ENCODE data around the gene KBTBD2.

The KBTBD2 gene

DNA sequence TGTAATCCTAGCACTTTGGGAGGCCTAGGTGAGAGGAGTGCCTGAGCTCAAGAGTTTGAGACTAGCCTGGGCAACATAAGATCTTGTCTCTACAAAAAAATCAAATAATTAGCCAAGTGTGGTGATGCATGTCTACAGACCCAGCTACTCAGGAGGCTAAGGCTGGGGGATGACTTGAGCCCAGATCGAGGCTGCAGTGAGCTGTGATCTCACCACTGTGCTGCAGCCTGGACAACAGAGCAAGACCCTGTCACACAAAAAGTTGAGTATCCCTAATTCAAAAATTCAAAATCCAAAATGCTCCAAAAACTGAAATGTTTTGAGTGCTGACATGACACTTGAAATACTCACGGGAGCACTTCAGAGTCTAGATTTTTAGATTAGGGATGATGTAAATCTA lies 19.1 kb downstream of the KBTBD2 start:
- H3K79me2 ChIP-seq (ENCODE audit: insufficient read depth, low read depth): peaks cover 23% of the 10 kb centered on the region; the same call in 1 of the 2 replicates
- no peak overlapping the region for H3K27ac ChIP-seq
- peaks cover 16% of the 10 kb centered on the region for H3K4me1 ChIP-seq (ENCODE audit: low read depth, poor library complexity, severe bottlenecking)
- H3K9ac ChIP-seq: no peak overlapping the region
- no peak overlapping the region for H3K4me3 ChIP-seq (IDR thresholded peaks at IDR 0.05; ENCODE audit: insufficient read depth, low read depth, low read length)
- H3K4me2 ChIP-seq: no peak overlapping the region; the same call in 1 of the 2 replicates
- TF ChIP-seq, protein P1, sequence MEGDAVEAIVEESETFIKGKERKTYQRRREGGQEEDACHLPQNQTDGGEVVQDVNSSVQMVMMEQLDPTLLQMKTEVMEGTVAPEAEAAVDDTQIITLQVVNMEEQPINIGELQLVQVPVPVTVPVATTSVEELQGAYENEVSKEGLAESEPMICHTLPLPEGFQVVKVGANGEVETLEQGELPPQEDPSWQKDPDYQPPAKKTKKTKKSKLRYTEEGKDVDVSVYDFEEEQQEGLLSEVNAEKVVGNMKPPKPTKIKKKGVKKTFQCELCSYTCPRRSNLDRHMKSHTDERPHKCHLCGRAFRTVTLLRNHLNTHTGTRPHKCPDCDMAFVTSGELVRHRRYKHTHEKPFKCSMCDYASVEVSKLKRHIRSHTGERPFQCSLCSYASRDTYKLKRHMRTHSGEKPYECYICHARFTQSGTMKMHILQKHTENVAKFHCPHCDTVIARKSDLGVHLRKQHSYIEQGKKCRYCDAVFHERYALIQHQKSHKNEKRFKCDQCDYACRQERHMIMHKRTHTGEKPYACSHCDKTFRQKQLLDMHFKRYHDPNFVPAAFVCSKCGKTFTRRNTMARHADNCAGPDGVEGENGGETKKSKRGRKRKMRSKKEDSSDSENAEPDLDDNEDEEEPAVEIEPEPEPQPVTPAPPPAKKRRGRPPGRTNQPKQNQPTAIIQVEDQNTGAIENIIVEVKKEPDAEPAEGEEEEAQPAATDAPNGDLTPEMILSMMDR (conservative IDR thresholded peaks at IDR 0.05; ENCODE audit: low read depth, low read length): no peak
- H2AFZ ChIP-seq (ENCODE audit: low read depth): no peak overlapping the region
- H3K36me3 ChIP-seq (ENCODE audit: insufficient read depth): peaks cover 17% of the 10 kb centered on the region; the same call in 1 of the 2 replicates
- H3K27me3 ChIP-seq (ENCODE audit: insufficient read depth, low read depth): no peaks in the 10 kb centered on the region
- peaks cover 10% of the 10 kb centered on the region; the same call in 1 of the 2 replicates for H4K20me1 ChIP-seq (ENCODE audit: insufficient read depth)

DNA sequence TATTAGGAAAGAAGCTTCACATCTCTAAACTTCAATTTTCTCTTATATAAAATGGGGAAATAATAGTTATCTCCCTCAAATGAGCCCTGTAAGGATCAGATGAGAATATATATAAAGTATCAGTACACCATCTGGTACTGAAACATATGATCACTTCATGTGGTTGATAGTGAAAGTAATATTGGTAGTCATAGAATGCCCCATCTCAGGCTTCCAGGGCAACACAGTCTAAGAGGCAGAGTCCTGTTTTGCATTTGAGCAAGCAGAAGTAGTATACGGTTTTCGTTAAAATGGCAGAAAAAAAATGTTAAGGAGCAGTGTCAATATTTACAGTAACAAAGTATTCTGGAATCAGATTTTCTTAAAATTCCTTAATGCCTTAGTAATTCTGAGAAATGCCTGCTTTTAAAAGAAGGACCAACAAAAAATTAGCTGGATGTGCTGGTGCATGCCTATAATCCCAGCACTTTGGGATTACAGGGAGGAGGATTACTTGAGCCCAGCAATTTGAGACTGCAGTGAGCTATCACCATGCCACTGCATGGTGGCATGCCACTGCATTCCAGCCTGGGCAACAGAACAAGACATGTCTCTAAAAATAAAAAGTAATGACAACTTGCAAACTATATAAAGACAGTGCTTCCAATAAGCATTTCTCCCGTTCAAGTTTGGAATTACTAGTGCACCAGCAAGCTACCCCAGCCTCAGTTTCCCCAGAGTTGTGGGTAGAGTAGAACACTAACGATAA lies 19.8 kb downstream of the KBTBD2 start:
- Histone ChIP-seq H3K79me2 (ENCODE audit: insufficient read depth, low read depth) (peaks cover 17% of the 10 kb centered on the region; the same call in 1 of the 2 replicates), H2AFZ (ENCODE audit: low read depth) (no peak overlapping the region), H3K4me1 (ENCODE audit: low read depth, poor library complexity, severe bottlenecking) (peaks cover 16% of the 10 kb centered on the region), H3K27ac (no peak overlapping the region), H3K27me3 (ENCODE audit: insufficient read depth, low read depth) (no peaks in the 10 kb centered on the region), H3K4me3 (IDR thresholded peaks at IDR 0.05; ENCODE audit: insufficient read depth, low read depth, low read length) (no peak overlapping the region), H3K36me3 (ENCODE audit: insufficient read depth) (peaks cover 15% of the 10 kb centered on the region; the same call in 1 of the 2 replicates), H4K20me1 (ENCODE audit: insufficient read depth) (peaks cover 10% of the 10 kb centered on the region; the same call in 1 of the 2 replicates), H3K4me2 (no peak overlapping the region; the same call in 1 of the 2 replicates), H3K9ac (no peak overlapping the region)
- TF ChIP-seq, protein P1 (conservative IDR thresholded peaks at IDR 0.05; ENCODE audit: low read depth, low read length): no peak

DNA sequence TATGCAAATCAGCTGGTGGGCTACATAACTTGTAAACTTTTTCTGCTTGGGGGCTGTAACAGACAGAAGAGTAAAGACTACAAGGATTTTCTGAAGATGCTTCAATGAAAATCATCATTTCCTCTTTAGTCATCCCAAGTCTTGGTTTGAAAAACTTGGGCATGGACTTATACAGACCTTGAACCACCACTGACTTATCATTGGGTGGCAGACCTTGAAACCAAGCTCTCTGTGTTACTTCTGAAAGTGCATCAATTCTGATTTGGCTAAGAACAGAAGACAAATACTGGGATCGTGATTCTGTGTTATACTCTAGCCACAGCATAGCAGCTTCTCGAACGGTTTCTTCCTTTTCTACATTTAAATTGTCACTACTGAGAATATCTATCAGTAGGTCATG lies 21.3 kb downstream of the KBTBD2 start:
- TF ChIP-seq, protein P1 (conservative IDR thresholded peaks at IDR 0.05; ENCODE audit: low read depth, low read length): no peak
- Histone ChIP-seq H3K4me3 (IDR thresholded peaks at IDR 0.05; ENCODE audit: insufficient read depth, low read depth, low read length) (no peak overlapping the region), H3K79me2 (ENCODE audit: insufficient read depth, low read depth) (peaks cover 4% of the 10 kb centered on the region; the same call in 1 of the 2 replicates), H3K36me3 (ENCODE audit: insufficient read depth) (peaks cover 15% of the 10 kb centered on the region; the same call in 1 of the 2 replicates), H3K4me2 (no peak overlapping the region), H3K9ac (no peak overlapping the region), H3K27ac (no peak overlapping the region), H3K27me3 (ENCODE audit: insufficient read depth, low read depth) (no peaks in the 10 kb centered on the region), H3K4me1 (ENCODE audit: low read depth, poor library complexity, severe bottlenecking) (peaks cover 16% of the 10 kb centered on the region), H4K20me1 (ENCODE audit: insufficient read depth) (no peaks in the 10 kb centered on the region), H2AFZ (ENCODE audit: low read depth) (no peak overlapping the region)

DNA sequence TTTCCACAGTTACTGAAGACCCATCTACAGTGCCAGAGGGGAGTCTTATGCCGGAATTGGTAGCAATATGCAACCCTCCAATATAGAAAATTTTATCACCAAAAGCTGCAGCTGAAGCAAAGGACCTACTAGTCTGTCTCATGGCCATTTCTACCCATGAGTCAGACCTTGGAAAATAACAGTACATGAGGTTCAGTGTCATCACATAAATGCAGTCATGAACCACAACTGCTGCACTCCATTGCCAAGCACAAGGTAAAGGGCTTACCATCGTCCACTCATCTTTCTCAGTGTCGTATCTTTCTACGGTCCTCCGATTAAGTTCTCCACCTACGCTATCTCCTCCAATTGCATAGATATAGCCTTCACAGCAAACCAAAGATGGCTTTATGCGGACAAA lies 21.8 kb downstream of the KBTBD2 start:
- H3K27ac ChIP-seq: no peak overlapping the region
- no peak overlapping the region for H3K4me2 ChIP-seq
- no peak overlapping the region for H3K9ac ChIP-seq
- no peak overlapping the region for H2AFZ ChIP-seq (ENCODE audit: low read depth)
- no peak overlapping the region for H3K4me3 ChIP-seq (IDR thresholded peaks at IDR 0.05; ENCODE audit: insufficient read depth, low read depth, low read length)
- peaks cover 15% of the 10 kb centered on the region; the same call in 1 of the 2 replicates for H3K36me3 ChIP-seq (ENCODE audit: insufficient read depth)
- H3K79me2 ChIP-seq (ENCODE audit: insufficient read depth, low read depth): peaks cover 4% of the 10 kb centered on the region; the same call in 1 of the 2 replicates
- no peaks in the 10 kb centered on the region for H4K20me1 ChIP-seq (ENCODE audit: insufficient read depth)
- peaks cover 16% of the 10 kb centered on the region for H3K4me1 ChIP-seq (ENCODE audit: low read depth, poor library complexity, severe bottlenecking)
- TF ChIP-seq, protein P1 (conservative IDR thresholded peaks at IDR 0.05; ENCODE audit: low read depth, low read length): no peak
- H3K27me3 ChIP-seq (ENCODE audit: insufficient read depth, low read depth): no peaks in the 10 kb centered on the region
